Stimulated activated CD4-positive, alpha-beta T cell treated with anti-CD3 and anti-CD28 coated beads, TNF-alpha, amount 100 ng/mL, for 4 hours (primary cell): ENCODE measurements around the gene MIPOL1.

Source experiments
- DNase-seq, 3 experiments: peaks; one replicate each; pipeline ENCODE4 v3.0.0-alpha.2; 2020; ENCODE audit warnings: low read depth in 3 of 3

Gene MIPOL1

GRCh38 chr14:37397941-37398215 lies 200.1 kb downstream of the MIPOL1 start:
- no peak for DNase-seq

GRCh38 chr14:37399517-37399916 lies 201.8 kb downstream of the MIPOL1 start:
- no peak for DNase-seq

- no peak for DNase-seq
Observed at GRCh38 chr14:37401093-37401492, 203.4 kb downstream of the MIPOL1 start.

GRCh38 chr14:37403626-37404025 lies 205.9 kb downstream of the MIPOL1 start:
- DNase-seq = no peak

- no peak for DNase-seq
Observed at GRCh38 chr14:37406095-37406494, 208.4 kb downstream of the MIPOL1 start.

- no peak for DNase-seq
Observed at GRCh38 chr14:37411079-37411735, 213.5 kb downstream of the MIPOL1 start.

- DNase-seq = no peak
Observed at GRCh38 chr14:37413050-37413449, 215.3 kb downstream of the MIPOL1 start.

- no peak for DNase-seq
Observed at GRCh38 chr14:37413504-37414003, 215.8 kb downstream of the MIPOL1 start.

GRCh38 chr14:37416264-37416663 lies 218.5 kb downstream of the MIPOL1 start:
- no peak for DNase-seq

- DNase-seq = no peak
Observed at GRCh38 chr14:37417151-37417550, 219.4 kb downstream of the MIPOL1 start.

- no peak for DNase-seq
Observed at GRCh38 chr14:37417833-37418232, 220.1 kb downstream of the MIPOL1 start.

- DNase-seq = no peak
Observed at GRCh38 chr14:37420622-37421021, 222.9 kb downstream of the MIPOL1 start.

- no peak for DNase-seq
Observed at GRCh38 chr14:37422319-37422718, 224.6 kb downstream of the MIPOL1 start.

- no peak for DNase-seq
Observed at GRCh38 chr14:37422748-37423147, 225.0 kb downstream of the MIPOL1 start.

- DNase-seq = no peak
Observed at GRCh38 chr14:37428954-37429353, 231.2 kb downstream of the MIPOL1 start.

GRCh38 chr14:37429618-37430017 lies 231.9 kb downstream of the MIPOL1 start:
- no peak for DNase-seq

GRCh38 chr14:37434867-37435266 lies 237.1 kb downstream of the MIPOL1 start:
- no peak for DNase-seq

- DNase-seq = no peak
Observed at GRCh38 chr14:37436519-37436918, 238.8 kb downstream of the MIPOL1 start.

GRCh38 chr14:37437490-37437889 lies 239.8 kb downstream of the MIPOL1 start:
- DNase-seq = no peak

GRCh38 chr14:37438444-37438843 lies 240.7 kb downstream of the MIPOL1 start:
- DNase-seq = no peak

GRCh38 chr14:37443461-37443860 lies 245.7 kb downstream of the MIPOL1 start:
- no peak for DNase-seq

- DNase-seq = no peak
Observed at GRCh38 chr14:37447883-37448391, 250.2 kb downstream of the MIPOL1 start.

GRCh38 chr14:37452323-37452722 lies 254.6 kb downstream of the MIPOL1 start:
- no peak for DNase-seq

GRCh38 chr14:37453985-37454384 lies 256.2 kb downstream of the MIPOL1 start:
- no peak for DNase-seq
